Measurements from ENCODE around the gene CELF4.

Gene CELF4

GRCh38 chr18:37574113-37574512, 8.5 kb upstream of the CELF4 start:
- no peak for DNase-seq (ENCODE audit: low read depth in 2 of 2, low spot score in 1 of 2)

DNA sequence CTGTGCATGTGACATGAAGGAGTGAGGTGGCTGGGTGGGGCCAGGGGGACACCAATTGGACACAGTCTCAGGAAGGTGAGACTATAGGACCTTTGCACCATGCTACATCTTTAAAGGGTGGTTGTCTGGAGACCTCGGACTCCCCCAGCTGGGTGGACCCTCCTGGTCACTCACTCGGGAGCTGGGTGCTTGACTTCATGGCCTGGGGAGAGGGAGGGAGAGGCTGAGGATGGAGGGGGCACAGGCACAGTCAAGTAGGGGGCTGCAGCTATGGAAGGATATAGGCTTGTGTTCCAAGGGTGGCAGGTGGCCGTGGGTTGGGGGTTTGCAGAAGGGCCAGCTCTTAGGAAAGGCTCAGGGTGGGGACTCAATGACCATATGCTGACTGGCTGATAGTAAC, 7.1 kb upstream of the CELF4 start:
- DNase-seq (ENCODE audit: low read depth in 2 of 2, low spot score in 1 of 2): no peak

DNA sequence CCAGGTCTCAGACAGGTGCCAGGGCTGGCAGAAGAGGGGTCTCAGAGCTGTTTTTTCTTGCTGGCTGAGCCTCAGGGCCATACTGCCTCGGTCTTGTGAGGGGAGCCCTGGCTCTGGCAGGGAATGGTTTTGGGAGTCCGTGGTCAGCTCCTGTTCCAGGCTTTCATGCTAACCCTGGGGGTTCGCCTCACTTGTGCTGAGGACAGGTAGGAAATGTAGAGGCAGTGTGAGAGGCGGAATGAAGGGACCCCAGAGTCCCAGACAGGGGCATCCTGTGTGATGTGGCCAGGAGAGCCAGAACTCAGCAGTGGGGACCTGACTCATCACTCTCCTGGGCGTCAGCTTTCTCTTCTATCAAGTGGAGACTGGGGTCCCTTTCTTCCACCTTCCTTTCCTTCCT, 5.7 kb upstream of the CELF4 start:
- DNase-seq (ENCODE audit: low read depth in 2 of 2, low spot score in 1 of 2): no peak

GRCh38 chr18:37570336-37570930, 4.8 kb upstream of the CELF4 start:
- no peak for DNase-seq (ENCODE audit: low read depth in 2 of 2, low spot score in 1 of 2)

- DNase-seq (ENCODE audit: low read depth in 2 of 2, low spot score in 1 of 2): no peak
Measured at GRCh38 chr18:37568671-37569070, 3.1 kb upstream of the CELF4 start.

DNA sequence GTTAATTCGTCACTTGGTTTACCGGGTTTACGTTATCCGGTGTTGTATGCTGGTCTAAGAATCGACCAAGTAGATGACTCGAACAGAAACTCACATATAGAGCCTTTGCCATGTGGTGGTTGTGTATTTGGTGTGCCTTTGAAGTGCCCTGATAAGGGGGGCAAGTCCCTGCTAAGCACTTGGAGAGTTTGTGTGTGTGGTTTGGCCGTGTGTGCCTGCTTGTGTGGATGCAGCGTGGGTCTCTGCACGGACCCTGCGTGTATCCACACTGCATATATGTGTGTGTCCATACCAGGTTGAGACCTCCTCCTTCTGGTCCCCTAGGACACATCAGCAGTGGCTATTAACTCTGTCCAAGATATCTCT, 2.4 kb upstream of the CELF4 start:
- no peak for DNase-seq (ENCODE audit: low read depth in 2 of 2, low spot score in 1 of 2)

- no peak for DNase-seq (ENCODE audit: low read depth in 2 of 2, low spot score in 1 of 2)
Measured at GRCh38 chr18:37567061-37567993, 1.7 kb upstream of the CELF4 start.

GRCh38 chr18:37566479-37567060, 972 bp upstream of the CELF4 start:
- no peak for DNase-seq (ENCODE audit: low read depth in 2 of 2, low spot score in 1 of 2)

- DNase-seq (ENCODE audit: low read depth in 2 of 2, low spot score in 1 of 2): no peak
Measured at GRCh38 chr18:37565977-37566478, 430 bp upstream of the CELF4 start.

DNA sequence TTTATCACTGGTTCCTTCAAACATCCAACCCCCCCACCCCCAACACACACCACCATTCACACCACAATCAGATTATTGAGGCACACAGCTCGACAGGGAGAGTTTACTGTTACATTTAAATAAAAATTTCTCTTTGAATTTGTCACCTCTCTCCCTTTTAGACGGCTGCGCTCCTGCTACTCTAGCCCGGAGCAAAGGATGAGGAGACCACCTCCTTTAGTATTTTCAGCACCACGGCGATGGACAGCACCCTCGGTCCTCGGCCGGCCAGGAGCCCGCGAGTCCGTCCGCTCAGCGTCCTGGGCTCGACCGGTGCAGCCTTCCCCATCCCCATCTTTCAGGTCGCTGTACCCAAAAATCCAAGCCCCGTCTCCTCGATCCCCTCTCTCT, 892 bp downstream of the CELF4 start:
- no peak for DNase-seq (ENCODE audit: low read depth in 2 of 2, low spot score in 1 of 2)

DNA sequence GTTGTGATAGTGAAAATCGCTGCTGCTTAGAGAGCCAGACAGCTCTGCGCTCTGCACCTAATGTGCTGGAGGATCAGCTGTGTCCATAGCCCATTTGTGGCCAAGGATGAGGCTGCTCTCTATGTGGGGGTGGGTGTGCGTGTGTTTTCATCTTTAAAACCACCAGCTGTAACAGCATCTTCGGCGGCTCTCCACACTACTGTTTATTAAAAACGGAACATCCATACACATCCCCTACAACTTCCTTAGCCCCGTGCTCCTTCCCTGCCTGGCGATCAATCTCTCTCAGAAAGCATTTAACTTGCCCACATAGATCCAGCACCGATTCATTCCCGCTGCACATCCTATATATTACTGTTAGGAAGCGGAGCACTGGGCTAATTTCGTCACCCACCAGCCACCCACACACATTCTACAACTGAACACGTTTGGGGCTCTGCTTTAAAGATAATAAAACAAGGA, 1.6 kb downstream of the CELF4 start:
- DNase-seq (ENCODE audit: low read depth in 2 of 2, low spot score in 1 of 2): no peak

DNA sequence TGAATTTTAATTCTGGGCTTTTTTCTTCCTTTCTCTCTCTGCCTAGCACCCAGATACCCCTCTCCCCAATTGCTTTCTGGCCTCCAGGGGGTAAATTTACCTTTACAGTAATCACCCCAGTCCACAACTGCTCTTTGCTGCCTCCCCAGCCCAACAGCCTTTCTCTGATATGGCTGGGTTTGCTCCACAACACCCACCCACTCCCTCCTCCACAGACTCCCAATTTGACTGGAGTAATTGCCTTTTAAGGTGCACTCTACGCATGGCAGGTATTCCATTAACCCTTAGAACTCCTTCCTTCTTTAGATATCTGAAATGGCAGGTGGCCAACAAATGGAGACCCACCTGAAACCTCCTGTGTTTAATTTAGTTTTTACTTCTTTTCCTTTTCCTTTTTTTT, 3.6 kb downstream of the CELF4 start:
- DNase-seq (ENCODE audit: low read depth in 2 of 2, low spot score in 1 of 2): no peak

DNA sequence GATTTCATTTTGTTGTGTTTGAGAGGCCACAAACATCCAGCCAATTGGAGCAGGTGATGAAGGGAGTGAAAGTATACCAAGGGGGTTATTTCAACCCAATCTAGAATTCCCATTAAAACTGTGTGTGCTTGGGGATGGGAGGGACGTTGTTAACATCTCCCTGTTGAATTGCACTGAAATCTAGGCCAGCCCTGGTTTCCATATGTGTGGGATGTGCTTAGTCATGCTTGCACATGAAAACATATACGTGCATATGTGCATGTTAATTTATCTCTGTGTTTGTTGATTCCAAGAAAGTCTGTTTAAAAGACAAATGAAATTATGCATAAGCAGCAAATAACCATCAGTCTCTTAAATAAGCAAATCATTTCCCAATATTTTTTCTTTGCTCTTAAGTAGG, 5.6 kb downstream of the CELF4 start:
- DNase-seq (ENCODE audit: low read depth in 2 of 2, low spot score in 1 of 2): no peak

DNA sequence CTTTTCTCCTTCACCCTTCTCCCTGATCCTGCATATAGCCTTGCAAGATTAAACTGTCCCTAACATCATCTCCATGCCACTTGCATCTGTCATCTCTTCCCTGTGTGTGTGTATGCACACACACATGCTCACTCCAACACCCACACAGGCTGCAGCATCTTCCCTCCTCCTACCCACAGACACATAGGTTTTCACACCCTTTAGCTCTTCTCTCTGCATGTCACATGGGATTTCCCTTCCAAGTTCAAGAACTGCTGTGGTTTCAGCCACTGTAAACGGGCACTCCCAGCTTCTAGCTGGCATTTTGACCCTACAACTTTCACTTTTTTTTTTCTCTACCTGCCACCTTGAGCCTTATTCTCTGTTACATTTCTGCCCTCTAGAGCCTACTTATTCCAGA, 6.4 kb downstream of the CELF4 start:
- no peak for DNase-seq (ENCODE audit: low read depth in 2 of 2, low spot score in 1 of 2)

GRCh38 chr18:37554399-37554787, 11.2 kb downstream of the CELF4 start:
- DNase-seq (ENCODE audit: low read depth in 2 of 2, low spot score in 1 of 2): no peak

DNA sequence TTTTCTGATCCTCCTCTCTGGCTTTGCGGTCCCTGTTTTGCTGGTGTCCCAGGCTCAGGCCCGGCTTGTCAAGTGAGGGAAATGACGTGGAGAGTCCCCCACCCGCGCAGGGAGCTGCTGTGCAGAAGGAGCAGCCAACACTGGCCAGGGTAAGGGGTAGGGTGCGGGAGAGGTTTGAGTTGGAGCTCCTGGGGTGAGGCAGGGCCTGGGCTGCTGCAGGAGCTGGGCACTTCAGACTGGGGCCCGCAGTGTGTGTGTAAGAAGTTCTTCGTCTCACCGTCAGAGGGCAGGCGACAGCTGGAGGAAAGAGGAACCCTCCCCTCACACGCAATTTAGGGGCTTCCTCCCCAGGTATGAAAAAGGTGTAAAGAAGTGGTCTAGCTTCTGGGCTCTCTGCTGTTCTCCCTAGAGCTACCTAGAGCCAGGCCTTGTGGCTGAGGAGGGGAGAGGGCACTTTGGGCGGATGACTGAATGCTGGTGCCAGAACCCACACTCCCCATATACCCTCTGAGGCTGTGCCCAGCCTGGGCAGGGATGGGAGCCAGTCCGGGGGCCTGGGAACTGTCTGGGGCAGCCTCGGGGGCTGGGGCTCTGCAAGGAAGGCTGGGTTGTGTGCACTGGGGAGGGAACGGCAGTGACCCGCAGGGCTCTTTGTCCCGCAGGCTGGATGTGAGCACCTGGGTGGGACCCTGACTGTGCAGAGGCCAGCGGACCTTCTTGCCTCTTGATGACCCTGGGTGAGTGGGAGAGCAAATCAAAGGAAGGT, 11.8 kb downstream of the CELF4 start:
- DNase-seq (ENCODE audit: low read depth in 2 of 2, low spot score in 1 of 2): no peak

DNA sequence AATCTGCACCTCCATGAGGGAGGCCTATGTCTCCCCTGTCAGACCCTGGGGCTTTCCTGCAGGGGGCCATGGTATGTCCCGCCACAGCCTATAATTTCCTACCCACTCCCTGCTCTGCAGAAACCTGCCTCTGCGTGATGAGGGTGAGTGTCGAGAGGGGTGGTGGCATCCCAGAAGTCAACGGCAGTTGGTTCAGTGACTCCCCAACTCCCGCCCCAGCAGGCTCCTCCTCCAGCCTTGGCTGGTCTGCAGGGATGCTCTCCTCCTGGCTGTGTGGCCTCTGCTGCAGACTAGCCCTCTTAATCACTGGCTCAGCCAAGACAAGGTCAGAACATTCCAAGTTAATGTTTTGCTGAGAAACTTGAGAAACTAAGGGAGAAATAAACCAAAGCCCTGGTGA, 13.3 kb downstream of the CELF4 start:
- no peak for DNase-seq (ENCODE audit: low read depth in 2 of 2, low spot score in 1 of 2)

DNA sequence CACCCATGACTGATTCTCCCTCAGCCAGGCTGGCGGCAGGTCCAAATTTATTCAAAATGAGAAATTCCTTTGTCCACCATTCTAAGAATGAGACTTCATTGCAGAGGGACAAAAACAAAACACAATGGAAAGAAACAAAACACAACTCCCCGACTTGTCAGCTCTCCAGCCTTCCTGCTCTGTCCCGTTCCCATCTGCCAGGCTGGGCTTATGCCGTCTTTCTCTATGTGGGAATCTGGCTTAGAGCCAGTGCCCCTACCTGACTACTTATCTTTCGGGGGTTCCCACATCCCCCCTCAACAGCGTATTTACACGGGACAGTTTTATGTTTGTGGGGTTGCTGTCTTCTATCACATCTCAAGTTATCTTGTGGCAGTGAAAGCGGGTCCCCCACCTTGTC, 13.8 kb downstream of the CELF4 start:
- DNase-seq (ENCODE audit: low read depth in 2 of 2, low spot score in 1 of 2): no peak

- no peak for DNase-seq (ENCODE audit: low read depth in 2 of 2, low spot score in 1 of 2)
Measured at GRCh38 chr18:37551249-37551648, 14.3 kb downstream of the CELF4 start.

- no peak for DNase-seq (ENCODE audit: low read depth in 2 of 2, low spot score in 1 of 2)
Measured at GRCh38 chr18:37550118-37550875, 15.3 kb downstream of the CELF4 start.
